WTC11 (cell line): Measurements from ENCODE around the gene C14orf93. TPM values are rescaled to one million over a fixed set of nuclear protein-coding genes. Genes with fewer than 3 reads are reported as not detected.
A peak's percentile ranks its signal among the peaks of the same experiment; 100 is the strongest.

Source experiments
- ATAC-seq: fragments of 200-7000 bp; cut with Tn5 transposase; 2 replicates; pipeline ENCODE4 v1.10.0; 2021; ENCODE audit warnings: mild to moderate bottlenecking, moderate library complexity
- CTCF ChIA-PET: fragments of 300-600 bp; sonication (Branson Sonifier 250); formaldehyde crosslinking; loops from one replicate; lab custom pipeline; 2021; ENCODE audit warnings: antibody characterized with exemption; lab: Charles Lee
- POLR2A ChIA-PET: fragments of 350-600 bp; sonication (Branson Sonifier 250); formaldehyde crosslinking; loops from one replicate; lab custom pipeline; 2021; ENCODE audit warnings: antibody characterized with exemption; lab: Charles Lee
- DNase-seq: peaks from one replicate; pipeline ENCODE4 v3.0.0; 2021; ENCODE audit warnings: low spot score
- H3K27ac Mint-ChIP-seq: 2 replicates; pipeline ENCODE4 v1.8.0; 2021; ENCODE audit warnings: mixed read lengths
- H3K27me3 Mint-ChIP-seq: 2 replicates; pipeline ENCODE4 v1.8.0; 2021; ENCODE audit warnings: low read depth, mild to moderate bottlenecking, moderate library complexity, mixed read lengths
- H3K36me3 Mint-ChIP-seq: 2 replicates; pipeline ENCODE4 v1.8.0; 2021; ENCODE audit warnings: mixed read lengths
- H3K4me1 Mint-ChIP-seq: 2 replicates; pipeline ENCODE4 v1.8.0; 2022; ENCODE audit warnings: mixed read lengths
- H3K4me3 Mint-ChIP-seq: 2 replicates; pipeline ENCODE4 v1.8.0; 2021; ENCODE audit warnings: mild to moderate bottlenecking, moderate library complexity, mixed read lengths
- H3K9me3 Mint-ChIP-seq: 2 replicates; pipeline ENCODE4 v1.8.0; 2021; ENCODE audit warnings: mixed read lengths
- ESRRA ChIP-seq: sonication (generic); formaldehyde crosslinking; IDR thresholded peaks from 2 replicates; pipeline ENCODE4 v1.8.1; 2022; ENCODE audit warnings: mild to moderate bottlenecking, missing genetic modification reagents, borderline replicate concordance
- GABPB1 ChIP-seq: sonication (generic); formaldehyde crosslinking; IDR thresholded peaks from 2 replicates; pipeline ENCODE4 v1.8.1; 2023; ENCODE audit warnings: mild to moderate bottlenecking, missing genetic modification reagents
- GRHL2 ChIP-seq: fragments of 250-450 bp; sonication (Bioruptor Pico); IDR thresholded peaks from 2 replicates; pipeline ENCODE4 v1.8.0; 2022; ENCODE audit warnings: mild to moderate bottlenecking, moderate library complexity; ENCODE audit not compliant: insufficient replicate concordance, severe bottlenecking
- NR1H2 ChIP-seq: sonication (generic); formaldehyde crosslinking; IDR thresholded peaks from 2 replicates; pipeline ENCODE4 v1.9.0; 2021; ENCODE audit warnings: mild to moderate bottlenecking, moderate library complexity, missing genetic modification reagents
- NR2C2 ChIP-seq: sonication (generic); formaldehyde crosslinking; IDR thresholded peaks from 2 replicates; pipeline ENCODE4 v1.8.0; 2022; ENCODE audit warnings: mild to moderate bottlenecking, missing genetic modification reagents
- TP53 ChIP-seq: sonication (generic); formaldehyde crosslinking; IDR thresholded peaks from 2 replicates; pipeline ENCODE4 v1.8.1; 2023; ENCODE audit warnings: mild to moderate bottlenecking, missing genetic modification reagents
- ZBTB21 ChIP-seq: sonication (generic); formaldehyde crosslinking; IDR thresholded peaks from 2 replicates; pipeline ENCODE4 v1.8.1; 2023; ENCODE audit warnings: mild to moderate bottlenecking, missing genetic modification reagents, borderline replicate concordance
- total RNA-seq: library from RNA; stranded (reverse); gene quantifications from 3 replicates; pipeline ENCODE4 v1.2.3, GENCODE V29; 2021
- TF ChIP-seq, protein P1 (sequence below): sonication (generic); formaldehyde crosslinking; IDR thresholded peaks from 2 replicates; pipeline ENCODE4 v1.8.0; 2022; ENCODE audit warnings: mild to moderate bottlenecking, missing genetic modification reagents
- TF ChIP-seq, protein P2 (sequence below): fragments of 250-450 bp; sonication (Bioruptor Pico); IDR thresholded peaks from 2 replicates; pipeline ENCODE4 v1.9.0; 2021; ENCODE audit warnings: mild to moderate bottlenecking, borderline replicate concordance
- TF ChIP-seq, protein P3 (sequence below): fragments of 200-600 bp; IDR thresholded peaks from 2 replicates; pipeline ENCODE4 v1.8.0; 2022; ENCODE audit warnings: antibody characterized with exemption
- TF ChIP-seq, protein P4 (sequence below): sonication (generic); formaldehyde crosslinking; IDR thresholded peaks from 2 replicates; pipeline ENCODE4 v1.8.1; 2022; ENCODE audit warnings: mild to moderate bottlenecking, moderate library complexity, missing genetic modification reagents

Gene C14orf93
- total RNA-seq, 1 experiment from 2014 or later: 8.1 TPM

DNA sequence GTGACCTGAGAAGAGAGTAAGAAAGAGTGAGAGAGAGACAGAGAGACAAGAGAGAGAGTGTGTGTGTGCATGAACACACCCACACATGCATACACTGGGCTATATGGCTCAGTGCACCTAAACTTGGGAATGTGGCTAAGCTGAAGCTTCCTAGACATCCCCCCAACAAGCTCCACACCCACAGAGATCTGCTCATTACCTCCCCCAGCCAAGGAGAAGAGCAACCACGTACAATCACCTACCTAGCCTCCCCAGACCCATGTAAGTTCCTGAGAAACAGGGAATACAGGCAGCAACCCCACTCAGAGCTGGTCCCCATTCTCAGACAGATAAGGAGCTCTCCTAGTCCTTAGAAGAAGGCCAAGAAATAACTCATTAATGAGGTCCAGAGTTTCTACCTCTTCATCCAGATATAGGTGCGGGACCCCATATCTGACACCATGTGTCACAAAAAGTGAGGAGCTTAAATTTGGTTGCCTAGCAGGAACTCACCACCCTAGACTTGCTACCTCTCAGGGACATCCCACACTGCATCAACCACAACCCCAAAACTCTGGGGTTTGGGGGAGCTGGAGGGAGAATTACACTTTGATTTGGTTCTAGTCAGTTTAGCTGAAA, 37.5 kb downstream of the C14orf93 start:
- ChIA-PET POLR2A (interaction anchor here (0.7 to 2.2 kb wide), 4 partner anchors 10 to 34 kb away, joined by 3 to 11 read pairs (median 4); partner anchors contain the start of genes AJUBA and HAUS4), CTCF (interaction anchor here (0.8 to 4.1 kb wide), 11 partner anchors 8 to 96 kb away, joined by 3 to 51 read pairs (median 11); partner anchors contain the start of genes AJUBA and HAUS4)
- ATAC-seq (no peak), DNase-seq (no peak)
- Mint-ChIP-seq H3K27me3 (no peaks in the 10 kb centered on the region), H3K27ac (no peak overlapping the region), H3K36me3 (peaks cover 59% of the 10 kb centered on the region), H3K4me3 (no peak overlapping the region), H3K4me1 (peaks cover 17% of the 10 kb centered on the region), H3K9me3 (no peaks in the 10 kb centered on the region)
- TF ChIP-seq TP53 (no peak), GRHL2 (CRISPR knock-in tag) (no peak)
- TF ChIP-seq, protein P1, sequence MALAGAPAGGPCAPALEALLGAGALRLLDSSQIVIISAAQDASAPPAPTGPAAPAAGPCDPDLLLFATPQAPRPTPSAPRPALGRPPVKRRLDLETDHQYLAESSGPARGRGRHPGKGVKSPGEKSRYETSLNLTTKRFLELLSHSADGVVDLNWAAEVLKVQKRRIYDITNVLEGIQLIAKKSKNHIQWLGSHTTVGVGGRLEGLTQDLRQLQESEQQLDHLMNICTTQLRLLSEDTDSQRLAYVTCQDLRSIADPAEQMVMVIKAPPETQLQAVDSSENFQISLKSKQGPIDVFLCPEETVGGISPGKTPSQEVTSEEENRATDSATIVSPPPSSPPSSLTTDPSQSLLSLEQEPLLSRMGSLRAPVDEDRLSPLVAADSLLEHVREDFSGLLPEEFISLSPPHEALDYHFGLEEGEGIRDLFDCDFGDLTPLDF (CRISPR knock-in tag): no peak

DNA sequence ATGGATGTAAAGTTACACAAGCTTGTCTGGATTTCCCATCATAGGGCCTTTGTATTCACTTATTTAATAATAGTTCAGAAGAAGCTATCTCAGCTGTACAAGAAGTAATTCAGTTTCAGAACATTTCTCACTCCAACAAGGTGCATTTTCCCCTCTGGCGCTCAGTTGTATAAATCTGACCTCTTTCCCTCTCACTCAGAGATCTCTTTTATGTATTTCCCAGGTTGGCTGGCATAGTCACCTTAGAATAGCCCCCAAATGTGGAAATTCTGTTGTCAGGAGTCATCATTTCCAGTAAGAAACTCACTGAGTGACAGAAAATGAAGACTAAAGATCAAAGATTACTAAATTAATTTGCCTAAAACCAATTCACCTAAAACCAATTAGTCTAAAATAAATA, 38.8 kb downstream of the C14orf93 start:
- Mint-ChIP-seq H3K27ac (no peak overlapping the region), H3K4me3 (no peak overlapping the region), H3K36me3 (peaks cover 51% of the 10 kb centered on the region), H3K27me3 (no peaks in the 10 kb centered on the region), H3K4me1 (peaks cover 5% of the 10 kb centered on the region), H3K9me3 (no peaks in the 10 kb centered on the region)
- ChIA-PET CTCF (interaction anchor here (0.7 to 4.1 kb wide), 5 partner anchors 11 to 97 kb away, joined by 3 to 35 read pairs (median 13); partner anchors contain the start of gene AJUBA), POLR2A (interaction anchor here (1.3 kb wide), 1 partner anchor 87 kb away, joined by 9 read pairs; no protein-coding TSS in a partner anchor)
- TF ChIP-seq NR2C2: no peak
- TF ChIP-seq, protein P2, sequence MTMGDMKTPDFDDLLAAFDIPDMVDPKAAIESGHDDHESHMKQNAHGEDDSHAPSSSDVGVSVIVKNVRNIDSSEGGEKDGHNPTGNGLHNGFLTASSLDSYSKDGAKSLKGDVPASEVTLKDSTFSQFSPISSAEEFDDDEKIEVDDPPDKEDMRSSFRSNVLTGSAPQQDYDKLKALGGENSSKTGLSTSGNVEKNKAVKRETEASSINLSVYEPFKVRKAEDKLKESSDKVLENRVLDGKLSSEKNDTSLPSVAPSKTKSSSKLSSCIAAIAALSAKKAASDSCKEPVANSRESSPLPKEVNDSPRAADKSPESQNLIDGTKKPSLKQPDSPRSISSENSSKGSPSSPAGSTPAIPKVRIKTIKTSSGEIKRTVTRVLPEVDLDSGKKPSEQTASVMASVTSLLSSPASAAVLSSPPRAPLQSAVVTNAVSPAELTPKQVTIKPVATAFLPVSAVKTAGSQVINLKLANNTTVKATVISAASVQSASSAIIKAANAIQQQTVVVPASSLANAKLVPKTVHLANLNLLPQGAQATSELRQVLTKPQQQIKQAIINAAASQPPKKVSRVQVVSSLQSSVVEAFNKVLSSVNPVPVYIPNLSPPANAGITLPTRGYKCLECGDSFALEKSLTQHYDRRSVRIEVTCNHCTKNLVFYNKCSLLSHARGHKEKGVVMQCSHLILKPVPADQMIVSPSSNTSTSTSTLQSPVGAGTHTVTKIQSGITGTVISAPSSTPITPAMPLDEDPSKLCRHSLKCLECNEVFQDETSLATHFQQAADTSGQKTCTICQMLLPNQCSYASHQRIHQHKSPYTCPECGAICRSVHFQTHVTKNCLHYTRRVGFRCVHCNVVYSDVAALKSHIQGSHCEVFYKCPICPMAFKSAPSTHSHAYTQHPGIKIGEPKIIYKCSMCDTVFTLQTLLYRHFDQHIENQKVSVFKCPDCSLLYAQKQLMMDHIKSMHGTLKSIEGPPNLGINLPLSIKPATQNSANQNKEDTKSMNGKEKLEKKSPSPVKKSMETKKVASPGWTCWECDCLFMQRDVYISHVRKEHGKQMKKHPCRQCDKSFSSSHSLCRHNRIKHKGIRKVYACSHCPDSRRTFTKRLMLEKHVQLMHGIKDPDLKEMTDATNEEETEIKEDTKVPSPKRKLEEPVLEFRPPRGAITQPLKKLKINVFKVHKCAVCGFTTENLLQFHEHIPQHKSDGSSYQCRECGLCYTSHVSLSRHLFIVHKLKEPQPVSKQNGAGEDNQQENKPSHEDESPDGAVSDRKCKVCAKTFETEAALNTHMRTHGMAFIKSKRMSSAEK: no peak
- no peak for TF ChIP-seq NR1H2
- TF ChIP-seq, protein P3, sequence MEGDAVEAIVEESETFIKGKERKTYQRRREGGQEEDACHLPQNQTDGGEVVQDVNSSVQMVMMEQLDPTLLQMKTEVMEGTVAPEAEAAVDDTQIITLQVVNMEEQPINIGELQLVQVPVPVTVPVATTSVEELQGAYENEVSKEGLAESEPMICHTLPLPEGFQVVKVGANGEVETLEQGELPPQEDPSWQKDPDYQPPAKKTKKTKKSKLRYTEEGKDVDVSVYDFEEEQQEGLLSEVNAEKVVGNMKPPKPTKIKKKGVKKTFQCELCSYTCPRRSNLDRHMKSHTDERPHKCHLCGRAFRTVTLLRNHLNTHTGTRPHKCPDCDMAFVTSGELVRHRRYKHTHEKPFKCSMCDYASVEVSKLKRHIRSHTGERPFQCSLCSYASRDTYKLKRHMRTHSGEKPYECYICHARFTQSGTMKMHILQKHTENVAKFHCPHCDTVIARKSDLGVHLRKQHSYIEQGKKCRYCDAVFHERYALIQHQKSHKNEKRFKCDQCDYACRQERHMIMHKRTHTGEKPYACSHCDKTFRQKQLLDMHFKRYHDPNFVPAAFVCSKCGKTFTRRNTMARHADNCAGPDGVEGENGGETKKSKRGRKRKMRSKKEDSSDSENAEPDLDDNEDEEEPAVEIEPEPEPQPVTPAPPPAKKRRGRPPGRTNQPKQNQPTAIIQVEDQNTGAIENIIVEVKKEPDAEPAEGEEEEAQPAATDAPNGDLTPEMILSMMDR: no peak
- TF ChIP-seq, protein P4, sequence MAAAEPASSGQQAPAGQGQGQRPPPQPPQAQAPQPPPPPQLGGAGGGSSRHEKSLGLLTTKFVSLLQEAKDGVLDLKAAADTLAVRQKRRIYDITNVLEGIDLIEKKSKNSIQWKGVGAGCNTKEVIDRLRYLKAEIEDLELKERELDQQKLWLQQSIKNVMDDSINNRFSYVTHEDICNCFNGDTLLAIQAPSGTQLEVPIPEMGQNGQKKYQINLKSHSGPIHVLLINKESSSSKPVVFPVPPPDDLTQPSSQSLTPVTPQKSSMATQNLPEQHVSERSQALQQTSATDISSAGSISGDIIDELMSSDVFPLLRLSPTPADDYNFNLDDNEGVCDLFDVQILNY (CRISPR knock-in tag): no peak
- TF ChIP-seq ESRRA (CRISPR knock-in tag): no peak
- no peak for ATAC-seq
- DNase-seq: no peak

DNA sequence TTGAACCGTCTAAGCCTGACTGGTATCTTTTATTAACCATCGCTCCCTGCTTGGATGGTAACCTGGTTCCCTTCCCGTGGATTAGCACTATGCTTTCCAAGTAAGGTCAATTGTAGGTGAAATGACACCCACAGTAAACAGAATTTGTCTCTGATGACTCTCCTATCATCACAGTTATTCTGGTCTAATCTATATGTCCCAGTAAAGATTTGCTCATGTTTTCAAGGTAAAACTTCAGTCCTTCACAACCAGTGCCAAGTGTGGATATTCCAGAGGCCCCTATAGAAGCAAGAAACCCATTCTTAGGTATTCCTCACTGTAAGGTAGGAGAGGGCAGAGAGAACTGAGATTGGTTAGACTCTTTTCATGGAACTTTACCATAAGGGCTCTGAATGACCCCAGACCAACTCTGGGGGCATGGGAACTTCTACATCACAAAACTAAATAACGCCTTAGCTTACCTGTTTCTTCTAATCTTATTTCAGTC, 43.1 kb downstream of the C14orf93 start:
- Mint-ChIP-seq H3K27ac (no peak overlapping the region; the same call in 1 of the 2 replicates), H3K4me3 (no peak overlapping the region), H3K27me3 (no peaks in the 10 kb centered on the region), H3K4me1 (no peaks in the 10 kb centered on the region), H3K36me3 (peaks cover 15% of the 10 kb centered on the region), H3K9me3 (peaks cover under 1% of the 10 kb centered on the region; the same call in 1 of the 2 replicates)
- 0 out of 2 replicates have a peak, but pooled peaks have one; percentile 31 for TF ChIP-seq GABPB1 (CRISPR knock-in tag)
- no peak for TF ChIP-seq ZBTB21 (CRISPR knock-in tag)
- ATAC-seq (no peak), DNase-seq (no peak)
- ChIA-PET POLR2A (interaction anchor here (2.2 kb wide), 1 partner anchor 10 kb away, joined by 10 read pairs; the partner anchor contains the start of gene HAUS4), CTCF (interaction anchor here (0.9 to 2.9 kb wide), 5 partner anchors 20 to 130 kb away, joined by 3 to 11 read pairs (median 6); no protein-coding TSS in a partner anchor)
